GM18907 (cell line): Measurements from ENCODE around the gene LAMA1.

Experiments used
- ATAC-seq: cut with Tn5 transposase; IDR thresholded peaks from one replicate; pipeline ENCODE4 v1.9.1; 2021; ENCODE audit warnings: mild to moderate bottlenecking, moderate library complexity; ENCODE audit not compliant: unreplicated experiment

The LAMA1 gene

GRCh38 chr18:6920099-6920955, 197.3 kb downstream of the LAMA1 start:
- ATAC-seq: no peak

GRCh38 chr18:6917072-6917471, 200.5 kb downstream of the LAMA1 start:
- no peak for ATAC-seq

- no peak for ATAC-seq
Measured at GRCh38 chr18:6901286-6901926, 216.2 kb downstream of the LAMA1 start.

GRCh38 chr18:6891788-6892187, 225.8 kb downstream of the LAMA1 start:
- ATAC-seq: no peak
